Parathyroid adenoma (tissue), 2 donors: ENCODE measurements around the gene MYOF.

ENCODE experiments used
- H2AFZ ChIP-seq: fragments of 300-600 bp; sonication (generic); one replicate; pipeline ENCODE4 v1.7.0; 2017; ENCODE audit warnings: antibody characterized with exemption, mild to moderate bottlenecking
- H3K27ac ChIP-seq: fragments of 300-600 bp; sonication (generic); one replicate; pipeline ENCODE4 v1.7.0; 2017
- H3K27me3 ChIP-seq: fragments of 300-600 bp; sonication (generic); one replicate; pipeline ENCODE4 v1.7.0; 2017; ENCODE audit warnings: low read length; ENCODE audit not compliant: control insufficient read depth, insufficient read depth
- H3K36me3 ChIP-seq: fragments of 300-600 bp; sonication (generic); one replicate; pipeline ENCODE4 v1.7.0; 2017; ENCODE audit warnings: low read length; ENCODE audit not compliant: control insufficient read depth, insufficient read depth
- H3K4me1 ChIP-seq: fragments of 300-600 bp; sonication (generic); one replicate; pipeline ENCODE4 v1.7.0; 2017; ENCODE audit warnings: control low read depth
- H3K4me2 ChIP-seq: fragments of 300-600 bp; sonication (generic); one replicate; pipeline ENCODE4 v1.7.0; 2017; ENCODE audit warnings: low read length
- H3K4me3 ChIP-seq: fragments of 300-600 bp; sonication (generic); one replicate; pipeline ENCODE4 v1.7.0; 2017; ENCODE audit warnings: low read depth, low read length
- H3K79me2 ChIP-seq: fragments of 300-600 bp; sonication (generic); one replicate; pipeline ENCODE4 v1.7.0; 2017; ENCODE audit warnings: control low read depth
- H3K9ac ChIP-seq: fragments of 300-600 bp; sonication (generic); one replicate; pipeline ENCODE4 v1.7.0; 2017; ENCODE audit warnings: mild to moderate bottlenecking
- H3K9me3 ChIP-seq: fragments of 300-600 bp; sonication (generic); one replicate; pipeline ENCODE4 v1.7.0; 2017; ENCODE audit warnings: low read length; ENCODE audit not compliant: control insufficient read depth
- TF ChIP-seq, protein P1 (sequence below): fragments of 300-600 bp; sonication (generic); IDR thresholded peaks from one replicate; pipeline ENCODE4 v1.7.0; 2017; ENCODE audit warnings: antibody characterized with exemption, mild to moderate bottlenecking
- donor health status: primary hyperparathyroidism.

The MYOF gene

DNA sequence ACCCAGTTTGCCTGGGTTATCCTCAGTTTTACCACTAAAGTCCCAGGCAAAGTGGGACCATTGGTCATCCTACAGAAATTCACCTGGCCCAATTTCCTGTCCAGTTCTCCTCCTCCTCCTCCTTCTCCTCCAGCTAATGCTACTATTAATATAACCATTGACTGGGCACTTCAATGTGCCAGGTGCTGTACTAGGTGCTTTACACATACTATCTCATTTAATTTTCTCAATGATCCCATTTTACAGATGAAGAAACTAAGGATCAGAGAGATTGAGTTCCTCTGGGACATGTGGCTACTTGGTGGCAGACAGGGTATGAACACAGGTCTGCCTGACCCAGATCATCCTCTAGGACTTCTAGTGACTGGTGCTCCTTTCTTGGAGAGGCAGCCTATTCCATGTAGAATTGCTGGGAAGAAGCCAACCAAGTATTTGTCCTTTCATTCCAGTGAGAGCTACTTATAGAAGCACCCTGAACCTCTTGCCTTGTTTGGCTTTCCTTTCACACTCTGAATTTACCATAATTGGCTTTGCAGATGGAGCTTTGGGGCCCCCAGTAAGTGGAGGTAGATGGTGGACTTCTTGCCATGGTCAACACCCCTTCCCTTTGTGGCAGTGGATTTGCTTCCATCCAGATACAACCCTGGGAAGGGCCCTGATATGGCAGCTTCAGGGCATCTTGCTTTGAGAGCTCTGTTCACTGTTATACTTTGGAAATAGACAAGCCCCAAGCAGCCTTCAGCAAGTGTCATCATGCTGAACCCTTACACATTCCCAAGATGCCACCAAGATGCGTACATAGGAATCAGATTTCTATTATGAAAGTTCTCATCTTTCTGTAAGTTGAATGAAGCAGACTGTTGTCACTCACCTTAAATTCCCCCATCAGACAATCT is 78.7 kb downstream of the MYOF start:
- TF ChIP-seq, protein P1, sequence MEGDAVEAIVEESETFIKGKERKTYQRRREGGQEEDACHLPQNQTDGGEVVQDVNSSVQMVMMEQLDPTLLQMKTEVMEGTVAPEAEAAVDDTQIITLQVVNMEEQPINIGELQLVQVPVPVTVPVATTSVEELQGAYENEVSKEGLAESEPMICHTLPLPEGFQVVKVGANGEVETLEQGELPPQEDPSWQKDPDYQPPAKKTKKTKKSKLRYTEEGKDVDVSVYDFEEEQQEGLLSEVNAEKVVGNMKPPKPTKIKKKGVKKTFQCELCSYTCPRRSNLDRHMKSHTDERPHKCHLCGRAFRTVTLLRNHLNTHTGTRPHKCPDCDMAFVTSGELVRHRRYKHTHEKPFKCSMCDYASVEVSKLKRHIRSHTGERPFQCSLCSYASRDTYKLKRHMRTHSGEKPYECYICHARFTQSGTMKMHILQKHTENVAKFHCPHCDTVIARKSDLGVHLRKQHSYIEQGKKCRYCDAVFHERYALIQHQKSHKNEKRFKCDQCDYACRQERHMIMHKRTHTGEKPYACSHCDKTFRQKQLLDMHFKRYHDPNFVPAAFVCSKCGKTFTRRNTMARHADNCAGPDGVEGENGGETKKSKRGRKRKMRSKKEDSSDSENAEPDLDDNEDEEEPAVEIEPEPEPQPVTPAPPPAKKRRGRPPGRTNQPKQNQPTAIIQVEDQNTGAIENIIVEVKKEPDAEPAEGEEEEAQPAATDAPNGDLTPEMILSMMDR: no peak
- Histone ChIP-seq H3K9ac (no peak overlapping the region), H3K27me3 (no peaks in the 10 kb centered on the region), H3K4me1 (peaks cover 35% of the 10 kb centered on the region), H3K4me3 (no peak overlapping the region), H3K79me2 (no peaks in the 10 kb centered on the region), H3K4me2 (no peak overlapping the region), H3K36me3 (no peaks in the 10 kb centered on the region), H3K9me3 (no peaks in the 10 kb centered on the region), H3K27ac (peak overlapping the region; percentile 79), H2AFZ (peak overlapping the region; percentile 38)

DNA sequence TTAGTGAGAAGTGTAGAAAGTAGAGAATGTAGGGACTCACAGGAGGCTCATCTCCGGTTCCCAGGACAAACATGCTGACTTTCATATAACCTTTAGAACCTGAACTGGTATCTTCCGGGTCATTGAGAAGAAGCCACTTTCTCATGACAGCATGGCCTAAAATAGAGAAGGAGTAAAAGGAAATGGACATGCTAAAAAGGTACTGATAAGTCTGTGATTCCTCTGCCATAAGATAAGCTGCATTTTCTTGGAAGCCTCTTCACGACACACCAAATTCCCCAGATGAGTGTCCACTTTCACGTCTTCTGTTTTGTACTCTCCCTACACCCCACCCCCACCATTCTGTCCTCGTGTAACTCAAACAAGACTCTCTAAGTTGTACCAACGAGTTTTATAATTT is 79.9 kb downstream of the MYOF start:
- H3K9ac ChIP-seq: no peak overlapping the region
- no peaks in the 10 kb centered on the region for H3K27me3 ChIP-seq
- no peak overlapping the region for H3K4me2 ChIP-seq
- TF ChIP-seq, protein P1: no peak
- H3K79me2 ChIP-seq: no peaks in the 10 kb centered on the region
- no peaks in the 10 kb centered on the region for H3K9me3 ChIP-seq
- peaks cover 35% of the 10 kb centered on the region for H3K4me1 ChIP-seq
- H3K4me3 ChIP-seq: no peak overlapping the region
- H3K36me3 ChIP-seq: no peaks in the 10 kb centered on the region
- H3K27ac ChIP-seq: peak overlapping the region; percentile 79
- H2AFZ ChIP-seq: peak overlapping the region; percentile 52

- TF ChIP-seq, protein P1: no peak
- Histone ChIP-seq H3K36me3 (no peaks in the 10 kb centered on the region), H3K4me1 (peaks cover 24% of the 10 kb centered on the region), H3K79me2 (no peaks in the 10 kb centered on the region), H3K27me3 (no peaks in the 10 kb centered on the region), H3K4me2 (no peak overlapping the region), H3K4me3 (no peak overlapping the region), H2AFZ (no peak overlapping the region), H3K27ac (no peak overlapping the region), H3K9ac (no peak overlapping the region), H3K9me3 (no peaks in the 10 kb centered on the region)
These were observed 83.6 kb downstream of the MYOF start for GRCh38 chr10:93398528-93398927.

- Histone ChIP-seq H2AFZ (no peak overlapping the region), H3K4me3 (no peak overlapping the region), H3K4me1 (peaks cover 14% of the 10 kb centered on the region), H3K4me2 (no peak overlapping the region), H3K9ac (no peak overlapping the region), H3K36me3 (no peaks in the 10 kb centered on the region), H3K79me2 (no peaks in the 10 kb centered on the region), H3K27me3 (no peaks in the 10 kb centered on the region), H3K9me3 (no peaks in the 10 kb centered on the region), H3K27ac (no peak overlapping the region)
- TF ChIP-seq, protein P1: no peak
These were observed 85.1 kb downstream of the MYOF start for GRCh38 chr10:93397020-93397419.

- TF ChIP-seq, protein P1: no peak
- Histone ChIP-seq H3K79me2 (no peaks in the 10 kb centered on the region), H3K4me3 (no peak overlapping the region), H2AFZ (no peak overlapping the region), H3K27ac (no peak overlapping the region), H3K4me2 (no peak overlapping the region), H3K27me3 (no peaks in the 10 kb centered on the region), H3K36me3 (no peaks in the 10 kb centered on the region), H3K9ac (no peak overlapping the region), H3K9me3 (no peaks in the 10 kb centered on the region), H3K4me1 (peaks cover 4% of the 10 kb centered on the region)
These were observed 88.9 kb downstream of the MYOF start for GRCh38 chr10:93393211-93393610.
